ENCODE results near the gene YARS1. TPM values are rescaled to one million over a fixed set of nuclear protein-coding genes. Genes with fewer than 3 reads are reported as not detected.

YARS1 gene
- total and polyA plus RNA-seq, 2 of the 13 experiments (the other 11 are each of a cell fraction or from before 2014, with no cell fraction given) = 50.1 to 113 TPM

GRCh38 chr1:32817815-32818786, 943 bp upstream of the YARS1 start (continued):
- TF ChIP-seq ZBTB49 (CRISPR knock-in tag; IDR thresholded peaks at IDR 0.05; ENCODE audit: borderline replicate concordance) = no peak
- TF ChIP-seq KLF11 (CRISPR knock-in tag; IDR thresholded peaks at IDR 0.05) = no peak
- TF ChIP-seq ZNF720 (CRISPR knock-in tag; IDR thresholded peaks at IDR 0.05) = no peak
- no peak for TF ChIP-seq ATF1 (CRISPR knock-in tag; IDR thresholded peaks at IDR 0.05)
- 0 out of 2 replicates have a peak, but pooled peaks have one; percentile 12 for TF ChIP-seq HIVEP1 (CRISPR knock-in tag; IDR thresholded peaks at IDR 0.05)
- TF ChIP-seq MED1 (CRISPR knock-in tag; IDR thresholded peaks at IDR 0.05) = 0 out of 2 replicates have a peak, but pooled peaks have one; percentile 28
- peak; percentile 1; the same call in 1 of the 2 replicates for TF ChIP-seq ZNF709 (CRISPR knock-in tag; IDR thresholded peaks at IDR 0.05)
- no peak for TF ChIP-seq ATF6 (CRISPR knock-in tag; conservative IDR thresholded peaks at IDR 0.05)
- no peak for TF ChIP-seq FOXP1 (IDR thresholded peaks at IDR 0.05)
- no peak for TF ChIP-seq FOXP1 (CRISPR knock-in tag; IDR thresholded peaks at IDR 0.05)
- TF ChIP-seq ZNF687 (CRISPR knock-in tag; IDR thresholded peaks at IDR 0.05) = peak; percentile 55
- TF ChIP-seq ZNF460 (CRISPR knock-in tag; IDR thresholded peaks at IDR 0.05; ENCODE audit: borderline replicate concordance) = no peak
- TF ChIP-seq SSRP1 (CRISPR knock-in tag; IDR thresholded peaks at IDR 0.05) = no peak
- TF ChIP-seq MLLT10 (CRISPR knock-in tag; IDR thresholded peaks at IDR 0.05) = no peak
- TF ChIP-seq TCF7L2 (IDR thresholded peaks at IDR 0.05; ENCODE audit: low read depth, low read length) = no peak
- no peak for TF ChIP-seq TBX2 (CRISPR knock-in tag; IDR thresholded peaks at IDR 0.05; ENCODE audit: borderline replicate concordance)
- TF ChIP-seq KDM6A (CRISPR knock-in tag; IDR thresholded peaks at IDR 0.05; ENCODE audit: low read depth) = no peak
- no peak for TF ChIP-seq NR1H2 (CRISPR knock-in tag; IDR thresholded peaks at IDR 0.05; ENCODE audit: borderline replicate concordance, low read depth)
- TF ChIP-seq MTA3 (CRISPR knock-in tag; IDR thresholded peaks at IDR 0.05) = no peak
- TF ChIP-seq HHEX (CRISPR knock-in tag; IDR thresholded peaks at IDR 0.05) = no peak

Measured in HepG2 (cell line).